SK-N-SH (cell line): ENCODE data around the gene ABCC2. TPM values are rescaled to one million over a fixed set of nuclear protein-coding genes. Genes with fewer than 3 reads are reported as not detected.

Source experiments
- CTCF ChIA-PET: fragments of 300-600, 350-600 bp; formaldehyde crosslinking; extraction: SDS; loops from one replicate; lab custom pipeline; 2021; lab: Yijun Ruan, JAX
- POLR2A ChIA-PET: fragments of 350-600 bp; sonication (Branson Sonifier 250); formaldehyde crosslinking; extraction: SDS; loops from one replicate; lab custom pipeline; 2020; ENCODE audit warnings: antibody characterized with exemption, inconsistent platforms; lab: Yijun Ruan, JAX
- DNase-seq: peaks from one replicate; pipeline ENCODE4 v3.0.0; 2012
- H2AFZ ChIP-seq: fragments of 200-600 bp; sonication (generic); 2 replicates; pipeline ENCODE4 v1.8.1; 2016; ENCODE audit warnings: antibody characterized with exemption, mild to moderate bottlenecking, low read depth
- H3F3A ChIP-seq: fragments of 200-600 bp; sonication (generic); replicated peaks from 2 replicates; pipeline ENCODE3; 2016; ENCODE audit warnings: antibody characterized with exemption, mild to moderate bottlenecking; ENCODE audit not compliant: insufficient read depth
- H3K27ac ChIP-seq, 2 experiments: fragments of 200-500 bp in 1 of 2; fragments of 200-600 bp in 1 of 2; sonication (Bioruptor generic) in 1 of 2; sonication (generic), shearing (Covaris generic) in 1 of 2; 2 replicates each; pipeline versions ENCODE4 v1.5.1 to v1.6.1; 2014 to 2016; ENCODE audit warnings: low read depth in 2 of 2, inconsistent platforms in 1 of 2, low read length in 1 of 2, mild to moderate bottlenecking in 1 of 2, mixed read lengths in 1 of 2
- H3K27me3 ChIP-seq: fragments of 200-600 bp; sonication (generic), shearing (Covaris generic); 2 replicates; pipeline ENCODE4 v1.6.1; 2016; ENCODE audit warnings: mixed run types; ENCODE audit not compliant: insufficient read depth
- H3K36me3 ChIP-seq, 2 experiments: fragments of 200-500 bp in 1 of 2; fragments of 200-600 bp in 1 of 2; sonication (Bioruptor generic) in 1 of 2; sonication (generic) in 1 of 2; replicated peaks in 1 of 2; 2 replicates each; pipeline versions ENCODE3 to v1.5.1; 2014 to 2016; ENCODE audit warnings: low read length in 1 of 2, mild to moderate bottlenecking in 1 of 2; ENCODE audit not compliant: insufficient read depth in 2 of 2, control insufficient read depth in 1 of 2
- H3K4me1 ChIP-seq, 2 experiments: fragments of 200-500 bp in 1 of 2; fragments of 200-600 bp in 1 of 2; sonication (Bioruptor generic) in 1 of 2; sonication (generic), shearing (Covaris generic) in 1 of 2; 2 replicates each; pipeline versions ENCODE4 v1.5.1 to v1.6.1; 2014 to 2016; ENCODE audit warnings: low read depth in 1 of 2, low read length in 1 of 2, mixed run types in 1 of 2; ENCODE audit not compliant: insufficient read depth in 2 of 2, control insufficient read depth in 1 of 2
- H3K4me2 ChIP-seq: fragments of 200-600 bp; sonication (generic), shearing (Covaris generic); 2 replicates; pipeline ENCODE4 v1.6.1; 2017; ENCODE audit warnings: mixed run types
- H3K4me3 ChIP-seq, 2 experiments: fragments of 200-500 bp in 1 of 2; fragments of 200-600 bp in 1 of 2; sonication (Bioruptor generic) in 1 of 2; sonication (generic), shearing (Covaris generic) in 1 of 2; 2 replicates each; pipeline versions ENCODE4 v1.5.1 to v1.8.1; 2014 to 2016; ENCODE audit warnings: low read depth in 2 of 2, inconsistent platforms in 1 of 2, low read length in 1 of 2, mild to moderate bottlenecking in 1 of 2, mixed read lengths in 1 of 2, moderate library complexity in 1 of 2
- H3K79me2 ChIP-seq: fragments of 200-600 bp; sonication (generic); 2 replicates; pipeline ENCODE4 v1.8.1; 2017; ENCODE audit warnings: mild to moderate bottlenecking; ENCODE audit not compliant: insufficient read depth
- H3K9ac ChIP-seq: fragments of 200-600 bp; sonication (generic); 2 replicates; pipeline ENCODE4 v1.6.1; 2017; ENCODE audit warnings: mixed run types
- H3K9me2 ChIP-seq: fragments of 200-600 bp; sonication (generic); 2 replicates; pipeline ENCODE4 v1.6.1; 2017; ENCODE audit warnings: mixed run types
- H3K9me3 ChIP-seq: fragments of 200-600 bp; sonication (generic); 2 replicates; pipeline ENCODE4 v1.6.1; 2017; ENCODE audit warnings: mixed run types, mild to moderate bottlenecking, moderate library complexity
- H4K20me1 ChIP-seq: fragments of 200-600 bp; sonication (generic); 2 replicates; pipeline ENCODE4 v1.6.1; 2017; ENCODE audit warnings: mild to moderate bottlenecking, mixed run types; ENCODE audit not compliant: insufficient read depth
- EZH2phosphoT487 ChIP-seq: fragments of 200-600 bp; sonication (generic); IDR thresholded peaks from 2 replicates; pipeline ENCODE4 v1.6.1; 2017; ENCODE audit warnings: low read depth, mixed run types, mild to moderate bottlenecking, antibody characterized with exemption, moderate library complexity, borderline replicate concordance
- GABPA ChIP-seq: IDR thresholded peaks from 2 replicates; pipeline ENCODE4 v1.4.0; 2012; ENCODE audit warnings: low read depth, mild to moderate bottlenecking
- MEF2A ChIP-seq: IDR thresholded peaks from 2 replicates; pipeline ENCODE4 v1.4.0; 2012; ENCODE audit warnings: low read depth, borderline replicate concordance
- NRF1 ChIP-seq: IDR thresholded peaks from 2 replicates; pipeline ENCODE4 v1.6.1; 2012; ENCODE audit warnings: low read depth, mild to moderate bottlenecking, low read length
- POLR2AphosphoS5 ChIP-seq: IDR thresholded peaks from 2 replicates; pipeline ENCODE4 v1.6.1; 2012; ENCODE audit warnings: low read depth, low read length
- SIN3A ChIP-seq: IDR thresholded peaks from 2 replicates; pipeline ENCODE4 v1.6.1; 2012; ENCODE audit warnings: low read depth, mild to moderate bottlenecking, low read length, moderate library complexity, borderline replicate concordance
- SMC3 ChIP-seq: IDR thresholded peaks from 2 replicates; pipeline ENCODE4 v1.6.1; 2012; ENCODE audit warnings: low read depth, low read length, improper control_type of control experiment
- TEAD4 ChIP-seq: IDR thresholded peaks from 2 replicates; pipeline ENCODE4 v1.4.0; 2012; ENCODE audit warnings: mild to moderate bottlenecking, borderline replicate concordance; ENCODE audit not compliant: insufficient read depth
- WGBS: methylation state at CpG from one replicate; pipeline ENCODE4 v1.1.6; 2017; ENCODE audit warnings: low lambda C conversion rate; 5-methylcytosine and 5-hydroxymethylcytosine counted together
- polyA plus RNA-seq, 3 experiments: library from polyadenylated mRNA; depleted of rRNA; stranded (reverse); fragments of >200 nt; gene quantifications; 2 replicates each; pipeline ENCODE4 v1.2.3, GENCODE V29; 2012
- TF ChIP-seq, protein P1 (sequence below): fragments of 150-350 bp; IDR thresholded peaks from 2 replicates; pipeline ENCODE4 v1.6.1; 2017; ENCODE audit warnings: antibody characterized with exemption, low read length, low read depth, borderline replicate concordance
- TF ChIP-seq, protein P2 (sequence below): fragments of 150-350 bp; IDR thresholded peaks from 2 replicates; pipeline ENCODE4 v1.6.1; 2016; ENCODE audit warnings: mild to moderate bottlenecking, low read depth, low read length
- TF ChIP-seq, protein P3 (sequence below): IDR thresholded peaks from 2 replicates; pipeline ENCODE4; 2012
- TF ChIP-seq, protein P4 (sequence below): IDR thresholded peaks from 2 replicates; pipeline ENCODE4 v1.4.0; 2012; ENCODE audit warnings: low read depth

ABCC2 gene
- polyA plus RNA-seq, 1 of the 3 experiments (the other 2 are of a cell fraction), result 0.48 TPM

- no peak overlapping the region for H3K4me3 ChIP-seq
- no peaks in the 10 kb centered on the region for H3K27me3 ChIP-seq
- DNase-seq, result no peak
- 88% methylated on average over 7 of the region's 7 CpGs for WGBS
- no peaks in the 10 kb centered on the region for H3F3A ChIP-seq
- H3K4me2 ChIP-seq, result no peak overlapping the region
- H3K36me3 ChIP-seq, result no peaks in the 10 kb centered on the region
- H3K4me1 ChIP-seq, result no peaks in the 10 kb centered on the region; a peak in 1 of 4 replicates
- no peak overlapping the region for H3K9ac ChIP-seq
- POLR2A ChIA-PET, result no interaction called here
- no peaks in the 10 kb centered on the region for H3K79me2 ChIP-seq
- no peaks in the 10 kb centered on the region for H3K9me2 ChIP-seq
- H4K20me1 ChIP-seq, result no peaks in the 10 kb centered on the region
- CTCF ChIA-PET, result interaction anchor here (1.6 to 9.8 kb wide), 5 partner anchors 10 to 198 kb away, joined by 3 to 108 read pairs (median 6); partner anchors contain the start of gene DNMBP
- no peak overlapping the region for H2AFZ ChIP-seq
- no peak overlapping the region for H3K27ac ChIP-seq
- H3K9me3 ChIP-seq, result no peaks in the 10 kb centered on the region
- TF ChIP-seq, protein P1, sequence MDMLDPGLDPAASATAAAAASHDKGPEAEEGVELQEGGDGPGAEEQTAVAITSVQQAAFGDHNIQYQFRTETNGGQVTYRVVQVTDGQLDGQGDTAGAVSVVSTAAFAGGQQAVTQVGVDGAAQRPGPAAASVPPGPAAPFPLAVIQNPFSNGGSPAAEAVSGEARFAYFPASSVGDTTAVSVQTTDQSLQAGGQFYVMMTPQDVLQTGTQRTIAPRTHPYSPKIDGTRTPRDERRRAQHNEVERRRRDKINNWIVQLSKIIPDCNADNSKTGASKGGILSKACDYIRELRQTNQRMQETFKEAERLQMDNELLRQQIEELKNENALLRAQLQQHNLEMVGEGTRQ, result no peak
- TF ChIP-seq, protein P2, sequence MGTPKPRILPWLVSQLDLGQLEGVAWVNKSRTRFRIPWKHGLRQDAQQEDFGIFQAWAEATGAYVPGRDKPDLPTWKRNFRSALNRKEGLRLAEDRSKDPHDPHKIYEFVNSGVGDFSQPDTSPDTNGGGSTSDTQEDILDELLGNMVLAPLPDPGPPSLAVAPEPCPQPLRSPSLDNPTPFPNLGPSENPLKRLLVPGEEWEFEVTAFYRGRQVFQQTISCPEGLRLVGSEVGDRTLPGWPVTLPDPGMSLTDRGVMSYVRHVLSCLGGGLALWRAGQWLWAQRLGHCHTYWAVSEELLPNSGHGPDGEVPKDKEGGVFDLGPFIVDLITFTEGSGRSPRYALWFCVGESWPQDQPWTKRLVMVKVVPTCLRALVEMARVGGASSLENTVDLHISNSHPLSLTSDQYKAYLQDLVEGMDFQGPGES, result no peak
- TF ChIP-seq, protein P3, sequence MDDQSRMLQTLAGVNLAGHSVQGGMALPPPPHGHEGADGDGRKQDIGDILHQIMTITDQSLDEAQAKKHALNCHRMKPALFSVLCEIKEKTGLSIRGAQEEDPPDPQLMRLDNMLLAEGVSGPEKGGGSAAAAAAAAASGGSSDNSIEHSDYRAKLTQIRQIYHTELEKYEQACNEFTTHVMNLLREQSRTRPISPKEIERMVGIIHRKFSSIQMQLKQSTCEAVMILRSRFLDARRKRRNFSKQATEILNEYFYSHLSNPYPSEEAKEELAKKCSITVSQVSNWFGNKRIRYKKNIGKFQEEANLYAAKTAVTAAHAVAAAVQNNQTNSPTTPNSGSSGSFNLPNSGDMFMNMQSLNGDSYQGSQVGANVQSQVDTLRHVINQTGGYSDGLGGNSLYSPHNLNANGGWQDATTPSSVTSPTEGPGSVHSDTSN, result no peak
- TF ChIP-seq MEF2A, result no peak
- TF ChIP-seq GABPA, result no peak
- TF ChIP-seq, protein P4, sequence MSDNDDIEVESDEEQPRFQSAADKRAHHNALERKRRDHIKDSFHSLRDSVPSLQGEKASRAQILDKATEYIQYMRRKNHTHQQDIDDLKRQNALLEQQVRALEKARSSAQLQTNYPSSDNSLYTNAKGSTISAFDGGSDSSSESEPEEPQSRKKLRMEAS, result no peak
- no peak for TF ChIP-seq NRF1
- no peak for TF ChIP-seq EZH2phosphoT487
- TF ChIP-seq TEAD4, result no peak
- TF ChIP-seq SIN3A, result no peak
- no peak for TF ChIP-seq SMC3
Measured at GRCh38 chr10:99849057-99849456, 66.6 kb downstream of the ABCC2 start.

- Histone ChIP-seq H3K27ac (no peak overlapping the region), H3K9me3 (no peaks in the 10 kb centered on the region), H3K4me2 (no peak overlapping the region), H3K4me3 (no peak overlapping the region), H3K9me2 (no peaks in the 10 kb centered on the region), H3K36me3 (no peaks in the 10 kb centered on the region), H3K79me2 (no peaks in the 10 kb centered on the region), H3K4me1 (no peaks in the 10 kb centered on the region; a peak in 1 of 4 replicates), H3K27me3 (no peaks in the 10 kb centered on the region), H2AFZ (no peak overlapping the region), H4K20me1 (no peaks in the 10 kb centered on the region), H3F3A (no peaks in the 10 kb centered on the region), H3K9ac (no peak overlapping the region)
- TF ChIP-seq POLR2AphosphoS5, result no peak
- POLR2A ChIA-PET, result no interaction called here
- 82% methylated on average over 2 of the region's 2 CpGs for WGBS
- DNase-seq, result no peak
- CTCF ChIA-PET, result interaction anchor here (1.6 to 9.8 kb wide), 5 partner anchors 9 to 197 kb away, joined by 3 to 108 read pairs (median 6); partner anchors contain the start of gene DNMBP
Measured at GRCh38 chr10:99849536-99849935, 67.1 kb downstream of the ABCC2 start.
